NCI-H146 (cell line): ENCODE data around the gene FAM222A.

Experiments used
- DNase-seq: peaks from one replicate; lab custom pipeline; 2025; lab: John Stamatoyannopoulos, UW

The FAM222A gene

GRCh38 chr12:109713187-109714070 lies at the start of gene FAM222A:
TSS of gene FAM222A (plus strand) at chr12:109713825. CDS start at chr12:109744147, 30,322 bp downstream.
- peak; percentile 96 for DNase-seq

DNA sequence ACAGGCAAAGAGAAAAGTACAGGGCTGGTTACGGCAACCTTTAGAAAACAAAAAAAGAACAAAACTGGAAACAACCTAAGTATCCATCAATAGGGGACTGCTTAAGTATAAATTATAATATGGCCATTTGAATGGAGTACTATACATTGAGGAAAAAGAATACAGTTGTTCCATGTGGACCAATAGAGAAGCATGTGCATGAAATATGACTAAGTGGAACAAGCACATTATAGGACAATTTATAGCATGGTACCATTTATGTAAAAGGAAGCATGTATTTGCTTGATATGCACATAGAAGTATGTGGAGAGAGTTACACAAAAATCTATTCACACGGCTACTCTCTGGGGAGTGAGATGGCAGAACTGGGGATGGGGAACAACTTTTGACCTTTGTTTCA lies 49.2 kb upstream of the FAM222A start:
- DNase-seq = no peak

DNA sequence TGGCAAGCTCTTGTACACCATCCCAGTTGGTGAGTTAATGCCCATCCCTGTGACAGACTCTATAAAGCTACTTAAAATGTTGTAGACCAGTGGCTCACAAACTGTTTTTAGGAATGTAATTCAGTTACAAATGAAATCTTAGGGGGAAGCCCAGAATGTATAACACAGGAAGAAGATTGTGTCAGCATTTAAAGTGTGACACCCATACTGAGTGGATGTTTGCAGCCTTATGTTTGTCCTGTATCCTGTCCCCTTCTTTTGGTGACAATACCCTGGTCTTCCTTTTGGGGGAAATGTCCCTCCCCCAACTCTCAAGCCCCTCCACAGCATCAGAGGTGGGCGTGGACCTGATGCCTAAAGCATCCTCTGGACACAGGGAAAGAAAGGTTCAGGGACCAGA lies 47.6 kb upstream of the FAM222A start:
- DNase-seq = no peak

DNA sequence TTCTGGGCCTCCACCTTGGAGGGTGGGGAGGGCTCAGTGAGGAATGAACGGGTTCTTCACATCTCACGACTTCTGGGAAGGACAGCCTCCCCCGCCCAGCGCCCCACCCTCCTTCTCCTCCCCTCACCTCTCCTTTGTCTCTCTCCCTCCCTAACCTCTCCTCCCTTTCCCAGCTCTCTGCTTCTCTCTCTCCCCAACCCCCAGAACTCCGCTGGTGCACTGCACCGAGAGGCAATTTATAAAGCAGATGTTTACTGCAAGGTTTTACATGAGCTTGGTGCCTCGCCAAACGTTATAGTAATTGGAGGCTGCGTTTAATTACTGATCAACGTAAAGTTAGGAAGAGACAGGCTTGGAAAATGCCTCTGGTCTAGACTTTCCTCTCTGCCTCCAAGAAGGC lies 42.9 kb upstream of the FAM222A start:
- no peak for DNase-seq

DNA sequence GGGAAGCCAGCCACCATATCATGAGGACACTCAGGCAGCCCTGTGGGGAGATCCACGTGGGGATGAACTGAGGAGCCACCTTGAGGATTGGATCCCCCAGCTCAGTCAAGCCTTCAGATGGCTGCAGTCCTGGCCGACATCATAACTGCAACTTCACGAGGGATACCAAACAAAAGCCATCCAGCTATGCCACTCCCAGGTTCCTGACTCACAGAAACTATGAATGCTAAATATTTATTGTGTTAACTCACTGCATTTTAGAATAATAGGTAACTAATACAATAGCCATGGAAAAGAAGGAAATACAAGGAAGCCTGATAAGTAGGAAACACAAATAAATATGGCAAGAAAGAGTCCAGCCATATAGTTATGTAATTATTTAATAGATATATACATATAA lies 42.1 kb upstream of the FAM222A start:
- no peak for DNase-seq

DNA sequence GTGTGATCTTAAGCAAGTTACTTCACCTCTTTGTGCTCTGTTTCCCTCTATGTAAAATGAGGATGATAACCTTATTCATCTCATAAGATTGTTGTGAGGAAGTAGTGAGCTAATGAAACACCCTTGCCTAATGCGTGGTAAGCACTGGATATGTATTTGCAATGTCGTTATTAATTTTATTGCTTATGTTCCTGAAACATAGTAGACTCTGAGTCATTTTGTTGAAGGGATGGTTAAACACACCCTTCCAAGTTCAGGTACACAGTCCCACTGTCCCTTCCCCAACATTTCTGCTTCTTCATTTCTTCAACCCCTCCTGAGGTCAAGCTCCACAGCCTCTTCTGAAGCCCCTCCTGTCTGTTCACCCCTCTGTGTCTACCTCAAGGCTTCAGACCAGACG lies 40.2 kb upstream of the FAM222A start:
- DNase-seq = no peak

DNA sequence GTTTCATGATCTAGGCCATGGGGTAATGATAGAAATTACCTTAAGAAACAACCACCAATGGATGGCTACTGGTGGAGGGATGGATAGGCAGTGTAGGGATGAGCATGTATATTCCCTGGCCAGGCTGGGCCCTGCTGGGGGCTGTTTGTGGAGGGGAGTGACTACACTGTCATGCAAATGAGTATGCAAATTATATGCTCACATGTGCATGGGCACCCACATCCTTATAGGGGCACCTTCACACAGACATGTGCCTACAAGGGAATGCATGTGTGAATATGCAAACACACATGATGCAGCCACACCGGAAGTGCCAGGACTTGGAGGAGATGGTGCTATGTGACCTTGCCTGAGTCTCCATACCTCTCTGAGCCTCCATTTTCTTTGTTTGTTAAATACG lies 39.7 kb upstream of the FAM222A start:
- peak; percentile 17 for DNase-seq

DNA sequence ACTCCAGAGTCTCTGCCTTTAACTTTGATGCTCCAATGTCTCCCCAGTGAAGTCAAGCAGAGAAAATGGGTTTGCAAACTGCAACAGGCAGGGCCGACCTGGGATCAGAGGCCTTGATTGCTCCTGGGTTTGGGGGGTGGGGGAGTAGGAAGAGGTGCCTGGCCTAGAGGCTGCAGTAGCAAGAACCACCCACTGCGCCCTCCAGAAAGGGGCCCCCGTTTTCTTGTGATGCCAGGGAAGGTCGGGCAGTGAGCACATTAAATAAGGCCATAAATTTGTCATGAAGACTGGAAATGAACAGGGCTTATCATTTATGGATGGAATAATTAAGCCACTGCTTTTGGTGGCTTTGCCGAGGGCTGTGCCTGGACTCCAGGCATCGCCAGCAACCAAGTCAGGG lies 38.2 kb upstream of the FAM222A start:
- DNase-seq = no peak

GRCh38 chr12:109677279-109677691 lies 36.3 kb upstream of the FAM222A start:
- peak; percentile 98 for DNase-seq

DNA sequence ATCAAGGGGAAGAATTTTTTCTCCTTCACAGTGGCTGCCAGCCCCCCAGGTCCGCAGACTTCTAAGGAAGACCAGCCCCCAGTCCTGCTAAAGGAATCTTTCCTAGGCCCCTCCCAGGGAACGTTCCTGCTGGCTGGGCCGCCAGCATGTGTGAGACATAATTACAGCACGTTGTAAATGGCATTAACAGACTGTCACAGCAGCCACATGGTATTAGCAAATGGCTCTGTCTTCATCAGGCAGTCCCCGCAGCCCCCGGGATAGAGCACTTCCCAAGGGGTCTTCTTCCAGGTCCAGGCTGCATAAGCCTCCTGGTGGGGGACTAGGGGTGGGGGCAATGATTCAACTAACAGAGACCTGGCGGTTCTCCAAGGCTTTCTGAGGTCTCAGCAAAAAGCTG lies 34.9 kb upstream of the FAM222A start:
- DNase-seq = peak; percentile 65

DNA sequence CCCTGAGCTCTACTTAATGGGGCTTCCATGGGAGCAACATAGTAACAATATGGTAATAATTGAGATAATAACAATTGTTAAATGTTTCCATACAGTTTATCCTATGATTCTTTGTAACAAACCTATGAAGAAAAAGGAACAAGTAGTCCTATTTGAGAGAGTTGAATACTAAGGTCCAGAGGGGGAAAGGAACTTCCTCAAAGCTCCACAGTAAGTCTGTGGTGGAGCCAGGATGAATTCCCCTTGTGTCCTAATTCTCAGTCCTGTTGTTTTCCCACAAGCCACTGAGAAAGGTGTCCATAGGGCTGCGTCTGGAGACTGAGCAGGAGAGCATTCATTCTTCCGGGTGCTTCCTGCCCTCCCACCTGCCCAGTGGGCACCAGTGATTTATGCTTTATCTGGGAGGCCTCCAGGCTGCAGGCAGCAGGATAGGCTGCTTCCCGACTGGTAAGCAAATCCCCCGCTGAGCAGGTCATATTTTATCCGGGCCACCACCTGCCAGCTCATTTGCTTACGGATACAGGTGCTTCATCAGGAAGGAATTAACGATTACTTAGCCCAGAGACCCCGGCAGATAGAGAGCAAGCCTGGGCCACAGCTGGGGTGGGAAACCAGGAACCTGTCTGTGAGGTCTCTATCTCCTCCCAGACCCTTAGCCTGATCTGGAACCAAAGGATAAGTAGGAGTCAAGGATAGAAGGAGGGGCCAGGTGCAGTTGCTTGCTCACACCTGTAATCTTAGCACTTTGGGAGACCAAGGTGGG lies 33.9 kb upstream of the FAM222A start:
- DNase-seq = peak; percentile 98

DNA sequence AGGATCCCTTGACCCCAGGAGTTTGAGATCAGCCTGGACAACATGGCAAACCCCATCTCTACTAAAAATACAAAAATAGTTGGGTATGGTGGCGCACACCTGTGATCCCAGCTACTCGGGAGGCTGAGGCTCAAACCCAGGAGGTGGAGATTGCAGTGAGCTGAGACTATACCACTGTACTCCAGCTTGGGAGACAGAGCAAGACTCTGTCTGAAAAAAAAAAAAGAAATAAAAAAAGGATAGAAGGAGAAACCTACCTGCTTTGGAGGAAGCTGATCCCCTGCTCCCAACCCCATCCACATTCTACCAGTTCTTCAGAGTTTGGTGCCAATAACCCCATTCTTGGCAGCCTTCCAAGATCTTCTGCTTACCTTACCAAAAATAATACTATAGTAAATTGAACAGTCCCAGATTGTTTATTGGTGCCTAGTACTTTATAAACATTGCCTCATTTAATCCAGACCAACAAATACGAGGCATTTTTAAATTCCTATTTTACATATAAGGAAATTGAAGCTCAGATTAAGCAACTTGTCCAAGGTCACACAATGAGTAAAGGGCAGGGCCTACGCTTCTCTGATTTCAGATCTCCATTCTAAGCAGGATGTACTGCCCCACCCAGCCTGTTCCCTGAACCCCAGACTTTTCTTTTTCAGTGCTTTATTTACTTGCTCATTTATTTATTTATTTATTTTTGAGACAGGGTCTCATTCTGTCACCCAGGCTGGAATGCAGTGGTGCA lies 33.2 kb upstream of the FAM222A start:
- DNase-seq = peak; percentile 70

DNA sequence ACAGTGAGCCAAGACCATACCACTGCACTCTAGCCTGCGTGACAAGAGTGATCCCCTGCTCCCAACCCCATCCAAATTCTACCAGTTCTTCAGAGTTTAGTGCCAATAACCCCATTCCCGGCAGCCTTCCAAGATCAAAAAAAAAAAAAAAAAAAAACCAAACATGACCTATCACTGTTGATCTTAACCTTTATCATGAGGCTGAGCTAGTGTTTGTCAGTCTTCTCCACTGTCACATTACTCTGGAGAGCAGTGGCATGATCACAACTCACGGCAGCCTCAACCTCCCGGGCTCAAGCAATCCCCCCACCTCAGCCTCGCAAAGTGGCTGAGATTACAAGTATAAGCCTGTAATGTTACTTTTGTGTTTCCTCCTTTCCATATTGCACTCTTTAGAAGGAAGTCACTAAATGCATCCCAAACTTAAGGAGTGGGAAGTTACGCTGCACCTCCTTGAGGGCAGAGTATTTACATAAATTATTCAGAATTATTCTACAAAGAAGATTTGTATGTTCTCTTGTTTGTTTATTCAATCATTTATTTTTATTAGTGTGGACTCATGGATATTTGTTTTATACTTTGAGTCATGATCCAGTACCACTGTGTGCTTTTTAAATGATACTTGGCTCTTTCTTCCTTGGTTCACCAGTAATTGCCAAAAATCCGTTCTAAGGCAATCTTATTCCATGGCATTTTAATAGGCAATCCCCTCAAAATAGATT lies 31.5 kb upstream of the FAM222A start:
- no peak for DNase-seq

DNA sequence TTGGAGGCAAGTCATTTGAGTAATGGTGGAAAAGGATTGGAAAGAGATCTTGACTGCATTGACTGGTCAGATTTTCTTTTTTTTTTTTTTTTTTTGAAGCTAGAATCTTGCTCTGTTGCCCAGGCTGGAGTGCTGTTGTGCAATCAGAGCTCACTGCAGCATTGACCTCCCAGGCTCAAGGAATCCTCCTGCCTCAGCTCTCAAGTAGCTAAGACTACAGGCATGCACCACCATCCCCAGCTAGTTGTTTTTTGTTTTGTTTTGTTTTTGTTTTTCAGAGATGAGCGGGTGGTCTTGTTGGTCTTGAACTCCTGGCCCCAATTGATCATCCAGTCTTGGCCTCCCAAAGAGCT lies 30.9 kb upstream of the FAM222A start:
- no peak for DNase-seq

GRCh38 chr12:109683316-109683715 lies 30.3 kb upstream of the FAM222A start:
- no peak for DNase-seq

GRCh38 chr12:109685574-109686447 lies 27.8 kb upstream of the FAM222A start:
- DNase-seq = no peak

- DNase-seq = no peak
Observed at GRCh38 chr12:109686523-109686922, 27.1 kb upstream of the FAM222A start.

GRCh38 chr12:109687250-109687649 lies 26.4 kb upstream of the FAM222A start:
- DNase-seq = no peak

DNA sequence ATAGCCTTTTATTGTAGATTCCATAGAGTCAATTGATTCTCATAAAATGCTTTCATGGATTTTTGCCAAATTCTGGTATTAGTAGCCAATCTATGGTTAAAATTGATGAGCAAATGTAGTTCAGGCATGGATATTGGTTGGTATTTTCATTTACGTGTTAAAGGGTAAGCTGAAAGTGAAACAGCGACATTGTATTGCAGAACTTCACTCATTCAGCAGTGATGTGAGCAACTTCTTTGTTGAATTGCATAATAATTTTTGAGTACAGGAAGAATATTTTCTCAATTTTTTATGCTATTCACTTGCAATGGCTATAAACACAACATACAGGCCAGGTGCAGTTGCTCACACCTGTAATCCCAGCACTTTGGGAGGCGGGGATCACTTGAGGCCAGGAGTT lies 24.2 kb upstream of the FAM222A start:
- no peak for DNase-seq

GRCh38 chr12:109693160-109693559 lies 20.5 kb upstream of the FAM222A start:
- DNase-seq = no peak
